GM21515 (cell line): ENCODE data around the gene RBMS1.

Source experiments
- ATAC-seq: cut with Tn5 transposase; IDR thresholded peaks from one replicate; pipeline ENCODE4 v1.9.1; 2021; ENCODE audit not compliant: unreplicated experiment

The RBMS1 gene

GRCh38 chr2:160229591-160229990 is 264.0 kb downstream of the RBMS1 start:
- no peak for ATAC-seq

GRCh38 chr2:160228141-160228917 is 265.3 kb downstream of the RBMS1 start:
- ATAC-seq = no peak

DNA sequence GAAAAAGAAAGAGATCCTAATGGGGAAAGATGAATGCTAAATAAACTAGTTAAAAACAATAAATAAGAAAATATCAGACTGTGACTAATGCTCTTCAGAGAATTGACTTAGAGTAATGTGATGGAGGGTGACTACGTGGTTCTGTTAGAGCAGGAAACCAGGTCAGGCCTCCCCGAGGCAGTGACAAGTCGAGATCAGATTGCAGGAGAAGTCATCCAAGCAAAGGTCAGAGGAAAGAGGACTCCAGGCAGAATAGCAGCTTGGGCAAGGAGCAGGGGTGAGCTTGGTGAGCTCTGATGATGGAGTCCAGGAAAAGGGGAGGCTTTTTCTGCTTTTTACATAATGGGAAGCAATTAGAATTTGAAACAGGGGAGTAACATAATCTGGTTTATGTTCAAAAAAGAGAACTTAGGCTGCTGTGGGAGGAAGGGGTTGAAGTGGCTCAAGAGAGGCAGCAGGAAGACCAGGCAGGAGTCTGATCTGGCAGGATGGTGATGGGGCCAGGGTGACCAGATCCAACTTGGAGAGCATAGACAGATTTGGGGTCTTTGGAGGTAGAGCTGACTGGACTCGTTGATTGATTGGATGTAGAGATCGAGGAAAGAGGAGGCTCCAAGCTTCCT is 266.2 kb downstream of the RBMS1 start:
- ATAC-seq = no peak

- no peak for ATAC-seq
Observed at GRCh38 chr2:160226367-160226766, 267.2 kb downstream of the RBMS1 start.

DNA sequence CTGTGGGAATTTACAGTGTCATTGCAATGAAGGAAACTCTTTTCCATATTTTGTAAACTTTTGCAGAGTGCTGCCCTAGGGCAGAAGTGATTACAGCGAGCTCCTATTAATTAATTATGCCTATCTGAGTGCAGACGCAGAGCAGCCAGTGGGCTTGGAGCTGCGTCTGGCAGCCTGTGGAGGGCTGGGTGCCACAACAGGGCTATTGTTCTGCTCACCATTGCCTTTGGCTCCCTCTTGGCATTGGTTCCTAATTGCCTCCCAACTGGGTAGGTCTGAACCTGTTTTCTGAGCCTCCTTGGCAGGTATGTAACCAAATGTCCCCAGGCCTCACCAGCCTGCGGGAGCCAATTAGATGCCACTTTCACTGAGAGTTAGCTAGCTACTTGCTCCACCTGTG is 267.9 kb downstream of the RBMS1 start:
- ATAC-seq = no peak

GRCh38 chr2:160224507-160224906 is 269.1 kb downstream of the RBMS1 start:
- peak; percentile 23 for ATAC-seq

- ATAC-seq = peak; percentile 95
Observed at GRCh38 chr2:160224060-160224459, 269.5 kb downstream of the RBMS1 start.

- ATAC-seq = no peak
Observed at GRCh38 chr2:160223560-160223959, 270.0 kb downstream of the RBMS1 start.

DNA sequence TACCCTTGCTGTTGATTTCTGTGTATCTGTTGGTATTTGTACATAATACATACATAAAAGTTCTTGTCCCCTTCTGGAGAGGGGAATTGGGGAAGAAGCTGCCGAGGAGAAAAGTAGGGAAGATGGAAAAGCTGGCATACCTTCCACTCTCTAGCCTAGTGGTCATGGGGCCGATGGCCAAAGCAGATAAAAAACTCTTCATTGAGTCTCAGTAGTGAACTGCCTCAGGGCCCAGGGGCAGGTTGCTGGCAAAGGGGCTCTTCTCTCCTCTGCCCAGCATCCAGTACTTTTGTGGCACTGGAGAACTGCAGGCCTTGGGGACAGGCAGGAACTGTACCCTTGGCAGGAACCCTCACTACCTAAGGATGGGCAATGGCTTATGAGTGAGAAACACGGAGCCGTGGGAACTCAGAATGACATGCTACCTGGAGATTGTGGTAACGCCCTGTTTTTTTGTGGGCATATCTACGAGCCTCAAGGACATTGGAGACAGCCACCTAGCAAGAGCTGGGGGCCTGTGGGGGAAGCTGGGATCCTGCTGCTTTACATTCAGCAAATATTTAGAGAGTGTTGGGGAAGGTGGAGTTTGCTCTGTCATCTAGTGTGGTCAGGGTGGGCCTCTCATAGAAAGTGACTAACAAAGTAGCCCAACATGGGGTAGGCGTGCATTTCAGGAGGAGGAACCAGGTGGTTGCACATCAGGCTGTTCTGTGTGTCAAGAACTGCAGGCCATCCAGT is 270.9 kb downstream of the RBMS1 start:
- no peak for ATAC-seq
